GM12878 (cell line): ENCODE data around the gene LCP1. TPM values are rescaled to one million over a fixed set of nuclear protein-coding genes. Genes with fewer than 3 reads are reported as not detected.

Experiments
- ATAC-seq: fragments of 200-7000 bp; cut with Tn5 transposase; 3 replicates; pipeline ENCODE4 v1.9.1; 2020; ENCODE audit warnings: mild to moderate bottlenecking, moderate library complexity
- BruUV-seq: library from RNA; stranded (reverse); fragments of 400-500 nt; replicated peaks from 2 replicates; lab custom pipeline; 2021; lab: Mats Ljungman, UMichigan
- CTCF ChIA-PET: fragments of 300-600 bp; sonication (Branson Sonifier 250); formaldehyde crosslinking; extraction: SDS; loops from one replicate; lab custom pipeline; 2021; ENCODE audit warnings: inconsistent platforms; lab: Yijun Ruan, JAX
- POLR2A ChIA-PET: fragments of 350-600 bp; formaldehyde crosslinking; extraction: SDS; loops from one replicate; lab custom pipeline; 2021; ENCODE audit warnings: inconsistent platforms; lab: Charles Lee
- RAD21 ChIA-PET: fragments of 300-600 bp; sonication (Branson Sonifier 250); formaldehyde crosslinking; loops from one replicate; lab custom pipeline; 2023; ENCODE audit warnings: antibody characterized with exemption; ENCODE audit not compliant: unreplicated experiment; lab: Charles Lee
- SMC1A ChIA-PET: fragments of 300-600 bp; sonication (Branson Sonifier 250); formaldehyde crosslinking; loops from one replicate; lab custom pipeline; 2023; ENCODE audit not compliant: unreplicated experiment, uncharacterized antibody; lab: Charles Lee
- DNase-seq: peaks from one replicate; pipeline ENCODE4 v3.0.0-alpha.2; 2011; ENCODE audit warnings: low read depth, low spot score
- FAIRE-seq: peaks from 3 replicates; lab custom pipeline; 2011; peaks lifted over from hg19 to GRCh38; lab: Jason Lieb, UNC
- H2AFZ ChIP-seq: 2 replicates; pipeline ENCODE4 v1.6.0; 2011; ENCODE audit warnings: low read depth, low read length, control low read depth; ENCODE audit not compliant: control insufficient read depth
- H3K27ac ChIP-seq: 2 replicates; pipeline ENCODE4 v1.5.1; 2011; ENCODE audit warnings: control low read depth; ENCODE audit not compliant: control insufficient read depth, insufficient read depth
- H3K27me3 ChIP-seq, 2 experiments: replicated peaks in 1 of 2; 2 replicates each; pipeline versions ENCODE4 v1.6.0 to v1.6.1; 2011; ENCODE audit warnings: low read length in 1 of 2; ENCODE audit not compliant: control insufficient read depth in 2 of 2, insufficient read depth in 2 of 2
- H3K36me3 ChIP-seq, 2 experiments: 2 replicates each; pipeline ENCODE4 v1.5.1; 2011; ENCODE audit warnings: low read length in 1 of 2; ENCODE audit not compliant: control insufficient read depth in 2 of 2, insufficient read depth in 2 of 2
- H3K4me1 ChIP-seq: 2 replicates; pipeline ENCODE4 v1.6.1; 2011; ENCODE audit warnings: mild to moderate bottlenecking, low read length, moderate library complexity, mixed read lengths; ENCODE audit not compliant: control insufficient read depth, insufficient read depth
- H3K4me2 ChIP-seq: 2 replicates; pipeline ENCODE4 v1.6.0; 2011; ENCODE audit warnings: control low read depth; ENCODE audit not compliant: control insufficient read depth, insufficient read depth
- H3K4me3 ChIP-seq: fragments of 200-600 bp; sonication (generic); 2 replicates; pipeline ENCODE4 v1.5.1; 2016
- H3K79me2 ChIP-seq: 2 replicates; pipeline ENCODE4 v1.6.0; 2011; ENCODE audit warnings: low read length; ENCODE audit not compliant: control insufficient read depth, insufficient read depth
- H3K9ac ChIP-seq: 2 replicates; pipeline ENCODE4 v1.8.0; 2011; ENCODE audit warnings: low read length, control low read depth, mixed read lengths; ENCODE audit not compliant: control insufficient read depth, insufficient read depth
- H3K9me3 ChIP-seq: replicated peaks from 3 replicates; pipeline ENCODE4 v1.5.1; 2011; ENCODE audit warnings: mild to moderate bottlenecking, low read length; ENCODE audit not compliant: control insufficient read depth, insufficient read depth
- H4K20me1 ChIP-seq: 2 replicates; pipeline ENCODE4 v1.6.0; 2011; ENCODE audit not compliant: control insufficient read depth, insufficient read depth
- CBX5 ChIP-seq: sonication (generic); IDR thresholded peaks from 2 replicates; pipeline ENCODE4 v1.6.1; 2016; ENCODE audit warnings: low read depth, moderate library complexity, mild to moderate bottlenecking, inconsistent platforms
- FOXK2 ChIP-seq: fragments of 450-650 bp; IDR thresholded peaks from 2 replicates; pipeline ENCODE4 v1.6.1; 2017; ENCODE audit warnings: mild to moderate bottlenecking, moderate library complexity
- MYC ChIP-seq: IDR thresholded peaks from 2 replicates; pipeline ENCODE4 v1.6.1; 2011; ENCODE audit warnings: mild to moderate bottlenecking, low read length, moderate library complexity, inconsistent platforms; ENCODE audit not compliant: insufficient read depth, insufficient replicate concordance, insufficient read length, severe bottlenecking
- NFIC ChIP-seq: IDR thresholded peaks from 2 replicates; pipeline ENCODE4 v1.6.1; 2012; ENCODE audit warnings: low read depth, mild to moderate bottlenecking, inconsistent platforms, low read length, moderate library complexity
- PAX5 ChIP-seq: IDR thresholded peaks from 2 replicates; pipeline ENCODE4 v1.6.1; 2011; ENCODE audit warnings: low read depth, low read length, borderline replicate concordance
- POLR2AphosphoS5 ChIP-seq: IDR thresholded peaks from 2 replicates; pipeline ENCODE4 v1.6.1; 2011; ENCODE audit warnings: mild to moderate bottlenecking, low read length, inconsistent platforms
- WGBS: methylation state at CpG from one replicate; pipeline ENCODE4 v1.1.6; 2016; ENCODE audit warnings: low lambda C conversion rate; ENCODE audit not compliant: insufficient replicate concordance, insufficient coverage; ENCODE audit errors: missing lambda C conversion rate; 5-methylcytosine and 5-hydroxymethylcytosine counted together
- in situ Hi-C: fragments of 300-500 bp; cut with MboI; formaldehyde crosslinking; loops from 9 replicates; pipeline ENCODE4 v1.14.3; 2018; ENCODE audit warnings: mixed read lengths
- intact Hi-C: fragments of 100-400 bp; cut with micrococcal nuclease; formaldehyde crosslinking; loops from one replicate; pipeline ENCODE4 v1.14.2; 2022; ENCODE audit not compliant: unreplicated experiment
- polyA plus RNA-seq, 11 experiments: library from polyadenylated mRNA; depleted of rRNA in 4 of 11; unstranded in 6 of 11; stranded (reverse) in 5 of 11; fragments of >200 nt; fragmentation: Nextera tagmentation in 4 of 11; fragmentation: Illumina TruSeq in 1 of 11; extraction: Ambion mirVana in 4 of 11; extraction: Trizol in 1 of 11; gene quantifications; 1 replicate in 1 of 11; 2 replicates in 10 of 11; pipeline versions ENCODE4 v1.2.1 to v1.2.3, GENCODE V29; 2011 to 2016; ENCODE audit warnings: inconsistent platforms in 2 of 11, missing spikeins in 2 of 11, low read depth in 1 of 11
- total RNA-seq, 4 experiments: library from RNA; depleted of rRNA in 3 of 4; stranded (reverse); fragments of >200 nt in 3 of 4; fragmentation: Illumina TruSeq in 1 of 4; extraction: Trizol in 1 of 4; gene quantifications; 2 replicates each; pipeline versions ENCODE4 v1.2.1 to v1.2.3, GENCODE V29; 2013 to 2021
- TF ChIP-seq, protein P1 (sequence below): fragments of 450-650 bp; IDR thresholded peaks from 2 replicates; pipeline ENCODE4 v1.6.1; 2018; ENCODE audit warnings: borderline replicate concordance, mild to moderate bottlenecking; ENCODE audit not compliant: partially characterized antibody
- TF ChIP-seq, protein P2 (sequence below): fragments of 450-650 bp; IDR thresholded peaks from 2 replicates; pipeline ENCODE4 v1.6.1; 2017; ENCODE audit warnings: mild to moderate bottlenecking, moderate library complexity

The LCP1 gene
- total and polyA plus RNA-seq, 10 of the 15 experiments (the other 5 are each of a cell fraction or from before 2014, with no cell fraction given), result 775 to 2,201 (median 1,556) TPM

DNA sequence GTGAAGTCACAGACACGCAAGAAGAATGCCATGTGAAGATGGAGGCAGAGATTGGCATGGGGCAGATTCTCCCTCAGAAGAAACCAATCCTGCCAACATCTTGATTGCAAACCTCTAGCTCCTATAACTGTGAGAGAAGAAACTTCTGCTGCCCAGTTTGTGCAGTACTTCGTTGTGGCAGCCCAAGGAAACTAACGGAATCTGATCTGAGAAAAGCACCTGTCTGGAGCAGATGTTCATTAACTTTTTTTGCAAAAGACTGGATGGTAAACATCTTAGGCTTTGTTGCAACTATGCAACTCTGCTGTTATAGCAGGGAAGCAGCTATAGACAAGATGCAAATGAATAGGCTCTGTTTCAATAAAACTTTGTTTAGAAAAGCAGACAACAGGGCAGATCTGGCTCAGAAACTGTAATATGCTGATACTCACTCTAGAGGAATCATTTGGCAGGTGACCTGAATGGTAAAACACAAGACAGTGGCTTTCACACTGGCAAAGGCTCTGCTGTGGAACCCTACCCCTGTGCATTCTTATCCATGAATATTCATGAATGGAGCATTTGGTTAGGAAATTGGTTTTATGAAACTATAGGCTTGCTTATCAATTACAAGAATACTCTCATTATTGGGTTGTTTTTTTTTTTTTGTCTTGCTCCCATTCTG, 51.9 kb downstream of the LCP1 start:
- no peak overlapping the region for H3K27ac ChIP-seq
- ChIA-PET CTCF (interaction anchor here (0.8 to 1.4 kb wide), 2 partner anchors 12 to 55 kb away, joined by 5 read pairs; no protein-coding TSS in a partner anchor), RAD21 (no interaction called here), SMC1A (interaction anchor here (0.7 to 3.3 kb wide), 5 partner anchors 12 to 30 kb away, joined by 3 to 10 read pairs (median 4); no protein-coding TSS in a partner anchor), POLR2A (no interaction called here)
- intact Hi-C loops, result loop anchor here (5.0 kb wide), 2 partner anchors 78 to 503 kb away; partner anchors contain the start of gene ZC3H13
- DNase-seq, result no peak
- WGBS, result 86% methylated on average over 3 of the region's 3 CpGs
- no peaks in the 10 kb centered on the region for H3K79me2 ChIP-seq
- no peak overlapping the region for H3K9ac ChIP-seq
- H3K27me3 ChIP-seq, result no peaks in the 10 kb centered on the region
- no peak overlapping the region for H3K4me3 ChIP-seq
- in situ Hi-C loops, result no loop called here
- peaks cover 40 to 45% of the 10 kb centered on the region in 2 experiments for H3K36me3 ChIP-seq
- H4K20me1 ChIP-seq, result no peaks in the 10 kb centered on the region
- no peaks in the 10 kb centered on the region for H3K9me3 ChIP-seq
- no peak overlapping the region for H3K4me2 ChIP-seq
- ATAC-seq, result no peak
- BruUV-seq, result no TSS peak
- no peak overlapping the region for H2AFZ ChIP-seq
- no peaks in the 10 kb centered on the region for H3K4me1 ChIP-seq
- TF ChIP-seq POLR2AphosphoS5, result peak; percentile 53; the same call in 1 of the 2 replicates
- TF ChIP-seq NFIC, result no peak
- no peak for FAIRE-seq

- FAIRE-seq (no peak), ATAC-seq (no peak), DNase-seq (no peak)
- ChIA-PET SMC1A (interaction anchor here (0.7 to 3.3 kb wide), 3 partner anchors 16 to 31 kb away, joined by 3 to 10 read pairs (median 5); no protein-coding TSS in a partner anchor), RAD21 (no interaction called here), POLR2A (no interaction called here), CTCF (interaction anchor here (0.8 to 1.7 kb wide), 4 partner anchors 13 to 56 kb away, joined by 3 to 5 read pairs (median 5); no protein-coding TSS in a partner anchor)
- Histone ChIP-seq H3K9me3 (no peaks in the 10 kb centered on the region), H2AFZ (no peak overlapping the region), H3K9ac (no peak overlapping the region), H3K36me3 (peaks cover 40 to 44% of the 10 kb centered on the region in 2 experiments), H3K4me2 (no peak overlapping the region), H4K20me1 (no peaks in the 10 kb centered on the region), H3K79me2 (no peaks in the 10 kb centered on the region), H3K27me3 (no peaks in the 10 kb centered on the region), H3K27ac (no peak overlapping the region), H3K4me1 (no peaks in the 10 kb centered on the region), H3K4me3 (no peak overlapping the region)
- BruUV-seq, result no TSS peak
- in situ Hi-C loops, result no loop called here
- intact Hi-C loops, result loop anchor here (5.0 kb wide), 2 partner anchors 77 to 502 kb away; partner anchors contain the start of gene ZC3H13
- WGBS, result 96% methylated on average over 2 of the region's 2 CpGs
- TF ChIP-seq MYC (no peak), NFIC (no peak), PAX5 (no peak), CBX5 (no peak), FOXK2 (no peak)
- TF ChIP-seq, protein P1, sequence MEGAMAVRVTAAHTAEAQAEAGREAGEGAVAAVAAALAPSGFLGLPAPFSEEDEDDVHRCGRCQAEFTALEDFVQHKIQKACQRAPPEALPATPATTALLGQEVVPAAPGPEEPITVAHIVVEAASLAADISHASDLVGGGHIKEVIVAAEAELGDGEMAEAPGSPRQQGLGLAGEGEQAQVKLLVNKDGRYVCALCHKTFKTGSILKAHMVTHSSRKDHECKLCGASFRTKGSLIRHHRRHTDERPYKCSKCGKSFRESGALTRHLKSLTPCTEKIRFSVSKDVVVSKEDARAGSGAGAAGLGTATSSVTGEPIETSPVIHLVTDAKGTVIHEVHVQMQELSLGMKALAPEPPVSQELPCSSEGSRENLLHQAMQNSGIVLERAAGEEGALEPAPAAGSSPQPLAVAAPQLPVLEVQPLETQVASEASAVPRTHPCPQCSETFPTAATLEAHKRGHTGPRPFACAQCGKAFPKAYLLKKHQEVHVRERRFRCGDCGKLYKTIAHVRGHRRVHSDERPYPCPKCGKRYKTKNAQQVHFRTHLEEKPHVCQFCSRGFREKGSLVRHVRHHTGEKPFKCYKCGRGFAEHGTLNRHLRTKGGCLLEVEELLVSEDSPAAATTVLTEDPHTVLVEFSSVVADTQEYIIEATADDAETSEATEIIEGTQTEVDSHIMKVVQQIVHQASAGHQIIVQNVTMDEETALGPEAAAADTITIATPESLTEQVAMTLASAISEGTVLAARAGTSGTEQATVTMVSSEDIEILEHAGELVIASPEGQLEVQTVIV, result no peak
- TF ChIP-seq, protein P2, sequence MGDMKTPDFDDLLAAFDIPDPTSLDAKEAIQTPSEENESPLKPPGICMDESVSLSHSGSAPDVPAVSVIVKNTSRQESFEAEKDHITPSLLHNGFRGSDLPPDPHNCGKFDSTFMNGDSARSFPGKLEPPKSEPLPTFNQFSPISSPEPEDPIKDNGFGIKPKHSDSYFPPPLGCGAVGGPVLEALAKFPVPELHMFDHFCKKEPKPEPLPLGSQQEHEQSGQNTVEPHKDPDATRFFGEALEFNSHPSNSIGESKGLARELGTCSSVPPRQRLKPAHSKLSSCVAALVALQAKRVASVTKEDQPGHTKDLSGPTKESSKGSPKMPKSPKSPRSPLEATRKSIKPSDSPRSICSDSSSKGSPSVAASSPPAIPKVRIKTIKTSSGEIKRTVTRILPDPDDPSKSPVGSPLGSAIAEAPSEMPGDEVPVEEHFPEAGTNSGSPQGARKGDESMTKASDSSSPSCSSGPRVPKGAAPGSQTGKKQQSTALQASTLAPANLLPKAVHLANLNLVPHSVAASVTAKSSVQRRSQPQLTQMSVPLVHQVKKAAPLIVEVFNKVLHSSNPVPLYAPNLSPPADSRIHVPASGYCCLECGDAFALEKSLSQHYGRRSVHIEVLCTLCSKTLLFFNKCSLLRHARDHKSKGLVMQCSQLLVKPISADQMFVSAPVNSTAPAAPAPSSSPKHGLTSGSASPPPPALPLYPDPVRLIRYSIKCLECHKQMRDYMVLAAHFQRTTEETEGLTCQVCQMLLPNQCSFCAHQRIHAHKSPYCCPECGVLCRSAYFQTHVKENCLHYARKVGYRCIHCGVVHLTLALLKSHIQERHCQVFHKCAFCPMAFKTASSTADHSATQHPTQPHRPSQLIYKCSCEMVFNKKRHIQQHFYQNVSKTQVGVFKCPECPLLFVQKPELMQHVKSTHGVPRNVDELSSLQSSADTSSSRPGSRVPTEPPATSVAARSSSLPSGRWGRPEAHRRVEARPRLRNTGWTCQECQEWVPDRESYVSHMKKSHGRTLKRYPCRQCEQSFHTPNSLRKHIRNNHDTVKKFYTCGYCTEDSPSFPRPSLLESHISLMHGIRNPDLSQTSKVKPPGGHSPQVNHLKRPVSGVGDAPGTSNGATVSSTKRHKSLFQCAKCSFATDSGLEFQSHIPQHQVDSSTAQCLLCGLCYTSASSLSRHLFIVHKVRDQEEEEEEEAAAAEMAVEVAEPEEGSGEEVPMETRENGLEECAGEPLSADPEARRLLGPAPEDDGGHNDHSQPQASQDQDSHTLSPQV, result no peak
These were observed 52.9 kb downstream of the LCP1 start for GRCh38 chr13:46129124-46129523.
